ENCODE data around the gene EEF1E1. TPM values are rescaled to one million over a fixed set of nuclear protein-coding genes. Genes with fewer than 3 reads are reported as not detected.
A peak's percentile ranks its signal among the peaks of the same experiment; 100 is the strongest.

Gene EEF1E1
- total RNA-seq, 1 donor from 2014 or later: 52.6 TPM

DNA sequence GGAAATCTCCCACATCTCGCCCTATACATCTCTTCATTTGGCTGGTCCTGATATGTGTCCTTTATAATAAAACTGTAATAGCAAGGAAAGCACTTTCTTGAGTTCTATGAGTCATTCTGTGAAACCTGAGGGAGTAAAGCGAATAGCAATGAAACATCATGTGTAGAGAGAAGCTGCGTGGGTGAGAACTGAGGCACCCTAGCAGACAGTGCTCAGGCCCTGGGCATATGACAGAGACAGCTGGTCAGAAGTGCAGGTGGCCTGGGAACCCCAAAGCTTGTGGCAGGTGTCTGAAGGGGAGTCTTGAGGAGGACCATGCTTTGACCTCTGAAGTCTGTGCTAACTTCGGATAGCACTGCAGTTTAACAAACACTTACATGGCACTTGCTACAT, 36.8 kb downstream of the EEF1E1 start:
- no peak overlapping the region for H3K4me3 ChIP-seq (ENCODE audit: low read depth, low read length)
- DNase-seq (ENCODE audit: low read depth): no peak
- TF ChIP-seq, protein P1, sequence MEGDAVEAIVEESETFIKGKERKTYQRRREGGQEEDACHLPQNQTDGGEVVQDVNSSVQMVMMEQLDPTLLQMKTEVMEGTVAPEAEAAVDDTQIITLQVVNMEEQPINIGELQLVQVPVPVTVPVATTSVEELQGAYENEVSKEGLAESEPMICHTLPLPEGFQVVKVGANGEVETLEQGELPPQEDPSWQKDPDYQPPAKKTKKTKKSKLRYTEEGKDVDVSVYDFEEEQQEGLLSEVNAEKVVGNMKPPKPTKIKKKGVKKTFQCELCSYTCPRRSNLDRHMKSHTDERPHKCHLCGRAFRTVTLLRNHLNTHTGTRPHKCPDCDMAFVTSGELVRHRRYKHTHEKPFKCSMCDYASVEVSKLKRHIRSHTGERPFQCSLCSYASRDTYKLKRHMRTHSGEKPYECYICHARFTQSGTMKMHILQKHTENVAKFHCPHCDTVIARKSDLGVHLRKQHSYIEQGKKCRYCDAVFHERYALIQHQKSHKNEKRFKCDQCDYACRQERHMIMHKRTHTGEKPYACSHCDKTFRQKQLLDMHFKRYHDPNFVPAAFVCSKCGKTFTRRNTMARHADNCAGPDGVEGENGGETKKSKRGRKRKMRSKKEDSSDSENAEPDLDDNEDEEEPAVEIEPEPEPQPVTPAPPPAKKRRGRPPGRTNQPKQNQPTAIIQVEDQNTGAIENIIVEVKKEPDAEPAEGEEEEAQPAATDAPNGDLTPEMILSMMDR (IDR thresholded peaks at IDR 0.05; ENCODE audit: insufficient read depth, low read length, poor library complexity, severe bottlenecking): no peak
- H3K36me3 ChIP-seq (ENCODE audit: control insufficient read depth, insufficient read depth, low read length): no peaks in the 10 kb centered on the region
- no peaks in the 10 kb centered on the region for H3K27me3 ChIP-seq (ENCODE audit: control insufficient read depth, insufficient read depth, low read length)

DNA sequence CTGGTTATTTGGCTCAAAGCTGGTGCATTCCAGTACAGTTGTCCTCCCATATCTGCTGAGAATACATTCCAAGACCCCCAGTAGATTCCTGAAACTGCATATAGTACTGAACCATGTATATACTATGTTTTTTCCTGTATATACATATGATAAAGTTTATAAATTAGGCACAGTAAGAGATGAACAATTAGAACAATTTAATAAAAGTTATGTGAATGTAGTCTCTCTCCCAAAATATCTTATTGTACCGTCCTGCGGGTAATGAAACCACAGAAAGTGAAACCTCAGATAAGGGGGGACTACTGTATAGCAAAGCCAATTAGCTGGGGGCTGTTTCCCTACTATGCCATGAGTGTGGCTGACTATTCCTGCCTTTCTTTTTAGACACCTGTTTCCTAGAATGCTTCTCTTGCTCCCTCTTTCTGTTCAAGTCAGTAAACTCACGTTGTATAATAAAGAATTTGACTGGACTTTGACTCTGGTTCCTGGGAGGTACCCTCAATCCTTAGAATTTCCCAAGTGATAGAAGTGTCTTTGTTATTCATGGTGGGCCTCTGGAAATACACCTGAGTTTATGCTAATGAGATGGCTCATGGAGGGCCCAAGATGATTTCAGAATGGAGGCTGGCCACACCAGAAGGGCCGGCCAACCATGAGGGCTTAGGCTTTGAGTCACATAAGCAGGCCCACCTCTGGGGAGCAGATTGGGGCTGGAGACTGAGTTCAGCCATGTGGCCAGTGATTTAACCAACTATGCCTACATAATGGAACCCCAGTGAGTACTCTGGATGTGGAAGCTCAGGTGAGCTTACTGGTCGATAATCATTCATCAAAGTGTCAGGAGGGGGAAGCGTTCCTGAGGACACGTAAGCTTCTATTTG, 37.5 kb downstream of the EEF1E1 start:
- Histone ChIP-seq H3K36me3 (ENCODE audit: control insufficient read depth, insufficient read depth, low read length) (no peaks in the 10 kb centered on the region), H3K4me3 (ENCODE audit: low read depth, low read length) (no peak overlapping the region), H3K27me3 (ENCODE audit: control insufficient read depth, insufficient read depth, low read length) (no peaks in the 10 kb centered on the region)
- TF ChIP-seq, protein P1 (IDR thresholded peaks at IDR 0.05; ENCODE audit: insufficient read depth, low read length, poor library complexity, severe bottlenecking): no peak
- no peak for DNase-seq (ENCODE audit: low read depth)

DNA sequence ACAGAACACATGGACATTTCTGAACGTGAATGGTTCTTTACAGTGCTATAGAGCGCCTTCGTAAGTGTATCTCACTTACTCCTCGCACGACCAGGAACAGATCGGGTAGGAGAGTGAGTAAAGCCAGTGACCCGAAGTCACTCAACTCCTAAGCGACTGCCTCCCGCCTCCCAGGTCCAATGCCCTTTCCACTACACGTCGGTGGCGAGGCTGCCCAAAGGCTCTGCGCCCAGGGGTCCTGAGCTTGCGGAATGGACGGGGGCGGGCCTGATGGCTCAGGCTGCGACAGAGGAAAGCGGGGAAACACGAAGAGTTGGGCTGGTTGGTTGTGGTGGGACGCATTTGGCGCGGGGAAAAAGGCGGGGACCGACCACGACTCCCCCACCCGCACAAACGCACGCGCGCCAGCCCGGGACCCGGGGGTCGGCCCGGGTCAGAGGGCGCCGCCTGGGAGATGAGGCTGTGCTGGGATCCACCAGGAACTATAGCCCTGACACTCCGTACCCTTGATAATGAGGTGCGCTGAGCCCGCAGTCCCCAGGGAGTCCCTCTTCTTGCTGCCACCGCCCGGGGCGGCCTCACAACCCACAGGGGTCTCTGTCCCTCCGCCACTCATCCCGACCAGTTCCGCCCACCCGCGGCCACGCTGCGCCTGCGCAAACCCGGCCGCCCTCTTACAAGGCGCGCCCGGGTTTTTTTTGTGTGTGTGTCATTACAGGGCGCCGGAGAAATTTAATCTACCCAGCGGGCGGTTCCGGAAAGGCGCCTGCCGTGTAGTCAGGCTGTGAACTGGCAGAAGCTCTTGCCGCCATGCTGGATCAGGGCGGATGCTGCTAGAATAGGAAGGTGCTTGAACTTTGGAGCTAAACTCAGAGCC, 38.3 kb downstream of the EEF1E1 start, which contains the start of gene BLOC1S5:
Gene BLOC1S5 (minus strand): TSS at position 629 of the 877 bp plus-strand sequence. CDS start 13 bp downstream, at position 616.
- H3K4me3 ChIP-seq (ENCODE audit: low read depth, low read length): peak within 1 kb of the TSS; percentile 97
- peak; percentile 93 for DNase-seq (ENCODE audit: low read depth)
- no peaks in the 10 kb centered on the region for H3K36me3 ChIP-seq (ENCODE audit: control insufficient read depth, insufficient read depth, low read length)
- no peaks in the 10 kb centered on the region for H3K27me3 ChIP-seq (ENCODE audit: control insufficient read depth, insufficient read depth, low read length)
- TF ChIP-seq, protein P1 (IDR thresholded peaks at IDR 0.05; ENCODE audit: insufficient read depth, low read length, poor library complexity, severe bottlenecking): peak; percentile 17

DNA sequence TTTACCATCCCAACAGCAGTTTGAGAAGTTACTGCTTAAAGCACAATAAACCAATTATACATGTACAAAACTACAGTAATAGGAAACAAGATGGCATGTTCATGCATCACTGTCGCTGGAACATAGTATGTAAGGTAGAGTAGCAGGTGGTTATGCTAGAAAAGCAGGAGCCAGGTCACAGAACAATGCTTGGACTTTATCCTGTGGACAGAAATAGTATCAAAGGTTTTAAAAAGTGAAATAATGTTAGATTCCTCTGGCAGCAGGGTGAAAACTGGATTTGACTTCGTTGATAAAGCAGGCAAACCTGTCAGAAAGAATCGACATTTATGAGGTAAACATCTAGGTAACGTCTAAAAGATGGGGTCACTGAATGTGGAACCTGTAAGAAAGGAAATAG, 40.6 kb downstream of the EEF1E1 start:
- DNase-seq (ENCODE audit: low read depth): no peak
- no peaks in the 10 kb centered on the region for H3K36me3 ChIP-seq (ENCODE audit: control insufficient read depth, insufficient read depth, low read length)
- TF ChIP-seq, protein P1 (IDR thresholded peaks at IDR 0.05; ENCODE audit: insufficient read depth, low read length, poor library complexity, severe bottlenecking): no peak
- no peaks in the 10 kb centered on the region for H3K27me3 ChIP-seq (ENCODE audit: control insufficient read depth, insufficient read depth, low read length)
- no peak overlapping the region for H3K4me3 ChIP-seq (ENCODE audit: low read depth, low read length)

DNA sequence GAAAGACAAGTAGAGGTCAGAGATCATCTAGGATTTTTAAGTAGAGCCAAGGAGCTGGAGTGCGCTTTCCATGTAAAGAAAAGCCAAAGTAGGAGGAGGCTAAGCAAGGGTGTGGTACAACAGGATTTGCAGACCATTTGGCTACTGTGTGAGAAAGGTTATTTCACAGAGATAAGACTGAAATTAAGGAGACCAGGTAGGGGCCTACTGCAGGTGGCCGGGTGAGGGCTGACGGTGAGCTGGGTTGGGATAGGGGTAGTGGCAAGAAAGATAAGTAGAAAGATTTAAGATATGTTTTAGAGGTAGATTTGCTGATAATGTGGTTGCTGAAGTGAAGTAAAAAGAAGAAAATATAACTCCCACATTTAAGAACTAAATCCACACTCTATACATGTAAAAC, 42.0 kb downstream of the EEF1E1 start:
- Histone ChIP-seq H3K36me3 (ENCODE audit: control insufficient read depth, insufficient read depth, low read length) (no peaks in the 10 kb centered on the region), H3K4me3 (ENCODE audit: low read depth, low read length) (no peak overlapping the region), H3K27me3 (ENCODE audit: control insufficient read depth, insufficient read depth, low read length) (no peaks in the 10 kb centered on the region)
- no peak for DNase-seq (ENCODE audit: low read depth)
- TF ChIP-seq, protein P1 (IDR thresholded peaks at IDR 0.05; ENCODE audit: insufficient read depth, low read length, poor library complexity, severe bottlenecking): no peak
